Stimulated activated CD8-positive, alpha-beta memory T cell treated with anti-CD3 and anti-CD28 coated beads, Interleukin-7, amount 100 ng/mL, for 24 hours (primary cell): Measurements from ENCODE around the gene COPS8.

Experiments
- DNase-seq: peaks from one replicate; pipeline ENCODE4 v3.0.0-alpha.2; 2020; ENCODE audit warnings: low read depth

COPS8 gene

GRCh38 chr2:237130562-237131421 lies 45.1 kb downstream of the COPS8 start:
- DNase-seq: no peak

GRCh38 chr2:237131749-237132533 lies 46.3 kb downstream of the COPS8 start:
- DNase-seq: no peak

- DNase-seq: no peak
Observed at GRCh38 chr2:237132799-237133198, 47.1 kb downstream of the COPS8 start.

GRCh38 chr2:237134321-237135230 lies 48.9 kb downstream of the COPS8 start:
- no peak for DNase-seq

DNA sequence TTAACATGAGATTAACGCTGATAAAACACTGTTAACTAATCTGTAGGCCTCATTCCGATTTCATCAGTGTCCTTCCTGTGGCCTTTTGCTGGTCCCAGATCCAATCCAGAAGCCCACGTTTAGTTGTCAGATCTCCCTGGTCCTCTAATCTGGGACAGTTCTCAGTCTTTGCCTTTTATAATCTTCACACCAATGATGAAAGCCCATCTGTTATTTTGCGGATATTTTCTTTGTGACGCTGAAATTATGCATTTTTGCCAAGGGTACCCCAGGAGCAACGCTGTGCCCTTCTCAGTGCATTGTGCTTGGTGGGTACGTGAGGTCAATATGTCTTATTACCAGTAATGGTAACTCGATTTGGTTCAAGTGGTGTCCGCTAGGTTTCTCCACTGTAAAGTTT lies 51.1 kb downstream of the COPS8 start:
- no peak for DNase-seq

DNA sequence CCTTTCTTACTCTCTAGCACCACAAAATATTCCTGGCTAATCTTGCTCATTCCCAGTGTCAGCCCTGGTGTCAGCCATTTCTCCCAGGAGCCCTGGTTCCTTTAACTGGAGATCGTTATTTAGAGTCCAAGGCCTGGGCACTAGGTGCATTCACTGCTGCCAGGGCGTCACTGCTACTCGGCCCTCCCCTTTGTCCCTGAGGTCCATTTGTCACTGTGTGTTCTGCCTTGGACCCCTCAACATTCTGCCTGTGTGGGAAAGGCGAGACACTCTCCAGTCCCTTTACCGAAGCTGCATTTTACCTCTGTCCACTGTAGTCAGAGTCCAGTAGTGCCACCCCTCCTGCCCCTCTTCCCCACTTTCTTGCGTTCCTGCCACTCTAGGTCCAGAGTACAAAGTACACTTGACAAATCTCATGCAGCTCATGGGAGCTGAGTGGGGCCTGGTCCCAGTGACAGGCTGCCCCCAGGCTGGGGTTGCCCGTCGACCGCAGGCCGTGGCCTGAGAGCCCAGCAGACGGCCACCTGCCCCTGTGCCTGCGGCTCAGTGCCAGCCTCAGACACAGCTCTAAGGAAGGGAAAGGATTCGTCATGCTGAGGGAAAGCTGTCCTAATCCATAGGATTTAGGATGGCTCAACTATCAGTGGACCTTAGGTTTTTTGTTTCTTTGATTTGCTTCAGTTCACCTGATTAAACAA lies 52.1 kb downstream of the COPS8 start:
- DNase-seq: no peak

DNA sequence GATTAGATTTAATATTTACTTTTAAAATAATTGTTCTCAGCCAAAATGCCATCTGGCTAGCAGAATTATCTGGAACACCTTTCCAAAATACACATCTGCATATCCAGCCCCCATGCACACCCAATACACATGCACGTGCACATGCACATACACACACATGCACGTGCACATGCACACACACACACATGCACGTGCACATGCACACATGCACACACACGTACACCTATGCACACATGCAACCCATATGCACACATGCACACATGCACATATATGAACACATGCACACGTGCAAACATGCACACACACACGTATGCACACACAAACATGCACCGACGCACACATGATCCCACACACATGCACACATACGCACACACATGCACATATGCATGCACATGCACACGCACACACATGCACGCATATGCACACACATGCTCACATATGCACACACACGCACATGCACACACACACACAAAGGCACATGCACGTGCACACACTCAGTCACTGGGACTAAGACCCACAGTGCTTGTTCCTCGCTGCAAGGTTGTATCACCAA lies 53.5 kb downstream of the COPS8 start:
- no peak for DNase-seq

GRCh38 chr2:237140689-237141285 lies 55.1 kb downstream of the COPS8 start:
- DNase-seq: no peak

- DNase-seq: no peak
Observed at GRCh38 chr2:237141571-237142051, 55.9 kb downstream of the COPS8 start.

GRCh38 chr2:237143118-237143517 lies 57.4 kb downstream of the COPS8 start:
- DNase-seq: no peak

GRCh38 chr2:237143676-237144440 lies 58.2 kb downstream of the COPS8 start:
- no peak for DNase-seq

- DNase-seq: no peak
Observed at GRCh38 chr2:237144516-237144915, 58.8 kb downstream of the COPS8 start.

DNA sequence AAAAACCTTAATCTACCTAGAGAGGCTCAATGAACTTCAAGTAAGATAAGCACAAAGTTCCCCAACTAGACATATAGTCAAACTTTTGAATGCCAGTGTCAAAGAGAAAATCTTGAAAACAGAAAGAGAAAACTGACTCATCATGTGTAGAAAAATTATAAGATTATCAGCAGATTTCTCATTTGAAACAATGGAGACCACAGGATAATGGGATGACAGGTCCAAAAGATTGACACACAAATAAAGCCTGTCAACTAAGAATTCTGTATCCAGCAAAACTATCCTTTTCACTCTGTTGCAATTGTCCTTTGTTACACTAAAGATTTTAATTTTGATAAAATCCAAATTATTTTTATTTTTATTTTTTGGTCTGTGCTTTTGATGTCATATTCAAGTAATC lies 61.6 kb downstream of the COPS8 start:
- DNase-seq: no peak

GRCh38 chr2:237148624-237149023 lies 62.9 kb downstream of the COPS8 start:
- no peak for DNase-seq

DNA sequence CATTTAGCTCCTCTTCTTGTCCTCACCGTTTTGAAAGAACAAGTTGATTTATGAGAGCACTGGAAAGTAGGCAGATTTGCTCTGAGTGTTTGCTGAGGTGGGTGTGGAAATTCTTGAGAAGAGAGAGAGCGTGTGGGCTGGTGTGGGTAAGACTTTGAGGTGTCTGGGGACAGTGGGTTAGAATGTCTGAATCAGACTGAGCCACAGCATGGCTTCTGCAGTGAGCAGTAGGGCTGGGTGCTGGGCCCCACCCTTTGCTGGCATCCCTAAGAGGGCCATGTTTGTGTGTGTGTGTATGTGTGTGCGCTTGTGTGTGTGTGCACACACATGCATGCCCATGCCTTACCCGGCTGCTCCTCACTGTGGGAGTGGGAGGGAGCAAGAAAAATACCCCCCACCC lies 63.7 kb downstream of the COPS8 start:
- DNase-seq: no peak
